NCI-H510A treated with DMSO at 0.1 percent for 48 hours (cell line): ENCODE measurements around the gene BZW1.

Experiments
- DNase-seq: peaks from one replicate; lab custom pipeline; 2025; lab: John Stamatoyannopoulos, UW

Gene BZW1

DNA sequence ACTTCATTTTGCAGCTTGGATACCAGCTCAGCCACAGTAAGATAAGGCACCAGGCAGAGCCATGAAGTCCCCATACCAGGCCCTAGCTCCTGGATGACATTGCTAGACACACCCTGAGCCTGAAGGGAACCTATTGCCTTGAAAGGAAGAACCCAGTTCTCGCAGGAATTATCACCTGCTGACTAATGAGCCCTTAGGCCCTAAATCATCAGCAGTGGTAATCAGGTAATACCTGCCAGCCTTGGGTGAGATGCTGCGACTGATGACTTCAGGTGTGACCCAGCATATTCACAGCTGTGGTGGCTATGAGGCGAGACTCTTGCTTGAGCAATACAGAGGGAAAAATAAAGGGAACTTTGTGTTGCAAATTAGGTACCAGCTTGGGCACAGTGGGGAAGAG is 27.8 kb downstream of the BZW1 start:
- no peak for DNase-seq

DNA sequence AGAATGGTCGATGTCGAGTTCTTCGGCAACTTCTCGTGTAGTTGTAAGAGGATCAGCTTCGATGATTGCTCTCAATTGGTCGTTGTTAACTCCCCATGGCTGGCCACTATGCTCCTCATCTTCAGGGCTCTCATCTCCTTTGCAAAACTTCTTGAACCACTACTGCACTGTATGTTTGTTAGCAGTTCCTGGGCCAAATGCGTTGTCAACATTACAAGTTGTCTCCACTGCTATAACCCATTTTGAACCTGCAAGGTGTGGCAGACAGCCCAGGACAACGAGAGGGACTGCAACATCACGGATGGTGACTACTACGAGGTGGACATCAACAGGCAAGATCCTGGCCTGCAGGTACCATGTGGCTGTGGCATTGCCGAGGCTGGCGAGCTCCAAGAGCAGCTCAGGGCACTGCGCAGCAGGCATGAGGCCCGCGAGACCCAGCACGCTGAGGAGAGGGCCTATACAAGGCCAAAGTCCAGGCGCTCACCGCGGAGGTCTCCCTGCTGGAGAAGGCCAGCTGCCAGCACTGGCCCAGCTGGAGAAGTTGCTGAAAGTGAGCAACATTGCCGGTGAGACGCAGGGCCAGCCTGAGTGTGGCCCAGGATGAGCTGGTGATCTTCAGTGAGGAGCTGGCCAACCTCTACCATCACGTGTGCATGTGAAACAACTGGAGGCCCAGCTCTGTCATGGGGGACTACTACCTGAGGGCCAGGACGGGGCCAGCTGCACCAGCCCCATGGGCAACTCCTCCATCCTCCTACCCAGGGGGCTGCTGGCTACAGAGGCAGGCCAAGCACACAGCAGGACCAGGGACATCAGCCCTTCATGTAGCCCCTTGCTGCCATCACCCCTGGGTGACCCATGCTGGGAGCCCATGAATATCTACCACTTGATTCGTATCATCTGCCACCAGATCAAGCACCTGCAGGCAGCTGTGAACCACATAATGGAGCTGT is 32.6 kb downstream of the BZW1 start:
- DNase-seq, result no peak

GRCh38 chr2:200845194-200845593 is 33.5 kb downstream of the BZW1 start:
- no peak for DNase-seq

DNA sequence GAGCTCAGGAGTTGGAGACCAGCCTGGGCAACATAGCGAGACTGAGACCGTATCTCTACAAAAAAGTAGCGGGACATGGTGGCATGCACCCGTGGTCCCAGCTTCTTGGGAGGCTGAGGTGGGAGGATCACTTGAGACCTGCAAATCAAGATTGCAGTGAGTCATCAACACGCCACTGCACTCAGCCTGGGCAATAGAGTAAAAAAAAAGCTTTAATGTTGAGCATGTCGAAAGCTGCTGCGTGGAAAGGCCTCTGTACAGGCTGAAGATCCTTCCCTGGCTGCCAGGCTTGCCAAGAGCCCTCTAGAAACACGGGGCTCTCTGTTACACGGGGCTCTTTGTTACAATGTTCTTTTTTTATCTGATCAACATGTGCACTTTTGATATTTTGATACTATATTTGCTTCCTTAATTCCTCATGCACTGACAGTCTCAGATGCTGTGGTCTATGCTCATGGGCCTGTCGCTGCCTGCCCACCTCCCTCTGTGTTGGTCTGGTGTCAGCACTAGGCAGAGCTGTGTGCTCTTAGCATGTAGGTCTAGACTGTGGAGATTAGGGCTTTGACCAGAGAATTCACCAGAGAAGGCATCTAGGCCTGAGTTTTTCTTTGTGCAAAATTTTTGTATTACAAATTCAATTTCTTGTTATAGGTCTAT is 34.1 kb downstream of the BZW1 start:
- no peak for DNase-seq

GRCh38 chr2:200847269-200847668 is 35.6 kb downstream of the BZW1 start:
- no peak for DNase-seq

GRCh38 chr2:200847939-200848338 is 36.2 kb downstream of the BZW1 start:
- DNase-seq, result no peak

GRCh38 chr2:200850512-200851256 is 39.0 kb downstream of the BZW1 start:
- no peak for DNase-seq

GRCh38 chr2:200851398-200852248 is 39.9 kb downstream of the BZW1 start:
- no peak for DNase-seq

DNA sequence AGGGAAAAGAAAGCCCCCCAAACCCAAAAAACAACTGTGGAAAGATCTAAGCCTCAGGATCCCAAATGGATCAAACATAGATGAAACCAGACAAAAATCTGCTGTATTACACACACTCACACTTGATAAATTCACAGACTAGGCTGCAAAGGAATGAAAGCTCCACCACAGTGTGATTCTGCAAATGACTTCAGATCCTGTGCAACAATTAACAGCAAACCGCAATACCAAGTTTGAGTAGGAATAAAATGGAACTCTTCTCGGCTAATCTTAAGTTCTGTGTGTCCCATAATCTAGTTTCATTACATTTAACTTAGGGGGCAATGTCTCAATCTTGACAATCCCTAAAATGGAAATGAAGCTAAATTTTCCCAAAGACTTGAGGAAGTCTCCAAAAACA is 40.9 kb downstream of the BZW1 start:
- no peak for DNase-seq

DNA sequence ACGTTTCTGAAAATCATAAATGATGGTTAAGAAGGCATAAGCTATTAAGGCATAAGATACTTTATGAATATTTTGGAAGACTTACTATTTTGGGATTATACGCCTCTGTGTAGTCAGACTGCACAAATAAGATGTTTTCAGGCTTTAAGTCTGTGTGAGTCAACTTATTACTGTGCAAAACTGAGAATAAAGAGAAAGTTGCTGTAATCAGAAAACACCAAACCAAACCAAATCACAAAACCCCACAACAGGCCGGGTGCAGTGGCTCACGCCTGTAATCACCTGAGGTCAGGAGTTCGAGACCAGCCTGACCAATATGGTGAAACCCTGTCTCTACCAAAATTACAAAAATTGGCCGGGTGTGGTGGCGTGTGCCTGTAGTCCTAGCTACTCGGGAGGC is 45.1 kb downstream of the BZW1 start:
- DNase-seq, result no peak

GRCh38 chr2:200860092-200860795 is 48.5 kb downstream of the BZW1 start:
- no peak for DNase-seq

- no peak for DNase-seq
Observed at GRCh38 chr2:200861617-200862155, 50.0 kb downstream of the BZW1 start.

DNA sequence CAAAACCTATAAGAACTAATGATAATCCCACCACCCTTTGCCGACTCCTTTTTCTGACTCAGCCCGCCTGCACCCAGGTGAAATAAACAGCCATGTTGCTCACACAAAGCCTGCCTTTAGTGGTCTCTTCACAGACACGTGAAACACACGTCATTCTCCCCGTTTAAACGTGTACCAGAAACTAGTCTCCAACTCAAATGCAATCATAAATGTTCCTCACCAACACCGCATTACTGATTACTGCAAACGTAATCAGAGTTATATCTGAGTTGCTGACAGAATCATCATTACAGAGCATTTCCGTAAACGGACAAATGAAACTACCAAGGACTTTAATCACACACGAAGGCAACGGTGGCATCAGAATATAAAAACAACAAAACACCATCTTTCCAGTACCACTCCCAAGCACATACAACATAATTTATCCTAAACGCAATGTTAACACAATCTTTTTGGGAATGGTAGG is 50.9 kb downstream of the BZW1 start:
- DNase-seq, result peak; percentile 19

GRCh38 chr2:200863782-200864175 is 52.1 kb downstream of the BZW1 start:
- no peak for DNase-seq

- DNase-seq, result peak; percentile 83
Observed at GRCh38 chr2:200864176-200865034, 52.7 kb downstream of the BZW1 start, which contains the start of gene CLK1. Gene CLK1 (minus strand): TSS chr2:200864658. CDS start chr2:200861862, 2,796 bp downstream.

GRCh38 chr2:200869014-200869413 is 57.3 kb downstream of the BZW1 start:
- no peak for DNase-seq

DNA sequence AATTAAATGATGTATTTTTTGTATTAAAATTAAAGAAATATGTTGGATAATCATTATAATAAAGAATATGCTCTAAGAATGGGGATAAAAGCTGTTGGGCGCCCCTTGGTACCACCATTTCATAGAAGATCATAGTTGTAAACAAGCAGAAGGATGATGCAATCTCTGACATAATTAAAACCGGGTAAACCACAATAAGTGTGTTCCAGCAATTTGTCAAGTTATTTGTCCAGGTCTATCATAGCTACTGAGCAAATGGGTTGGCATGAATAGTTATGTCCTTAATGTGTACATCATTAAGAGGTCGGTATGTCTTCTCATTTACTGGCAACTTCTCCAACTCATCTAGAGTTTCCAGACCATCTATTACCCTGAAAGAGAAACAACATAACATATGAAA is 59.4 kb downstream of the BZW1 start:
- no peak for DNase-seq

GRCh38 chr2:200873560-200873959 is 61.9 kb downstream of the BZW1 start:
- no peak for DNase-seq
